WTC11 (cell line): ENCODE results near the gene OR2V1. TPM values are rescaled to one million over a fixed set of nuclear protein-coding genes. Genes with fewer than 3 reads are reported as not detected.
"Not testable (repeated sequence)": the region's sequence is repeated elsewhere in the genome, so short reads cannot be mapped to it uniquely, and the experiment has no call there.

ENCODE experiments used
- ATAC-seq: fragments of 200-7000 bp; cut with Tn5 transposase; 2 replicates; pipeline ENCODE4 v1.10.0; 2021; ENCODE audit warnings: mild to moderate bottlenecking, moderate library complexity
- CTCF ChIA-PET: fragments of 300-600 bp; sonication (Branson Sonifier 250); formaldehyde crosslinking; loops from one replicate; lab custom pipeline; 2021; ENCODE audit warnings: antibody characterized with exemption; lab: Charles Lee
- POLR2A ChIA-PET: fragments of 350-600 bp; sonication (Branson Sonifier 250); formaldehyde crosslinking; loops from one replicate; lab custom pipeline; 2021; ENCODE audit warnings: antibody characterized with exemption; lab: Charles Lee
- DNase-seq: peaks from one replicate; pipeline ENCODE4 v3.0.0; 2021; ENCODE audit warnings: low spot score
- H3K27ac Mint-ChIP-seq: 2 replicates; pipeline ENCODE4 v1.8.0; 2021; ENCODE audit warnings: mixed read lengths
- H3K27me3 Mint-ChIP-seq: 2 replicates; pipeline ENCODE4 v1.8.0; 2021; ENCODE audit warnings: low read depth, mild to moderate bottlenecking, moderate library complexity, mixed read lengths
- H3K36me3 Mint-ChIP-seq: 2 replicates; pipeline ENCODE4 v1.8.0; 2021; ENCODE audit warnings: mixed read lengths
- H3K4me1 Mint-ChIP-seq: 2 replicates; pipeline ENCODE4 v1.8.0; 2022; ENCODE audit warnings: mixed read lengths
- H3K4me3 Mint-ChIP-seq: 2 replicates; pipeline ENCODE4 v1.8.0; 2021; ENCODE audit warnings: mild to moderate bottlenecking, moderate library complexity, mixed read lengths
- H3K9me3 Mint-ChIP-seq: 2 replicates; pipeline ENCODE4 v1.8.0; 2021; ENCODE audit warnings: mixed read lengths
- ATF1 ChIP-seq: sonication (generic); formaldehyde crosslinking; IDR thresholded peaks from 2 replicates; pipeline ENCODE4 v1.8.1; 2023; ENCODE audit warnings: mild to moderate bottlenecking, moderate library complexity, missing genetic modification reagents
- EMX1 ChIP-seq: fragments of 250-450 bp; sonication (Bioruptor Pico); IDR thresholded peaks from 2 replicates; pipeline ENCODE4 v1.8.0; 2021; ENCODE audit warnings: mild to moderate bottlenecking
- GRHL2 ChIP-seq: fragments of 250-450 bp; sonication (Bioruptor Pico); IDR thresholded peaks from 2 replicates; pipeline ENCODE4 v1.8.0; 2022; ENCODE audit warnings: mild to moderate bottlenecking, moderate library complexity; ENCODE audit not compliant: insufficient replicate concordance, severe bottlenecking
- IRF2 ChIP-seq: sonication (generic); formaldehyde crosslinking; IDR thresholded peaks from 2 replicates; pipeline ENCODE4 v1.8.0; 2022; ENCODE audit warnings: low read depth, missing genetic modification reagents, borderline replicate concordance
- MYBL2 ChIP-seq: sonication (generic); formaldehyde crosslinking; IDR thresholded peaks from 2 replicates; pipeline ENCODE4 v1.8.1; 2023; ENCODE audit warnings: mild to moderate bottlenecking, moderate library complexity, missing genetic modification reagents
- SMAD3 ChIP-seq: sonication (generic); formaldehyde crosslinking; IDR thresholded peaks from 2 replicates; pipeline ENCODE4 v1.8.0; 2022; ENCODE audit warnings: missing genetic modification reagents, mild to moderate bottlenecking, borderline replicate concordance
- ZNF121 ChIP-seq: sonication (generic); formaldehyde crosslinking; IDR thresholded peaks from 2 replicates; pipeline ENCODE4 v1.8.0; 2023; ENCODE audit warnings: missing genetic modification reagents
- total RNA-seq: library from RNA; stranded (reverse); gene quantifications from 3 replicates; pipeline ENCODE4 v1.2.3, GENCODE V29; 2021
- TF ChIP-seq, protein P1 (sequence below): sonication (generic); formaldehyde crosslinking; IDR thresholded peaks from 2 replicates; pipeline ENCODE4 v1.8.0; 2022; ENCODE audit warnings: missing genetic modification reagents
- TF ChIP-seq, protein P2 (sequence below): sonication (generic); formaldehyde crosslinking; IDR thresholded peaks from 2 replicates; pipeline ENCODE4 v1.8.0; 2022; ENCODE audit warnings: mild to moderate bottlenecking, missing genetic modification reagents
- TF ChIP-seq, protein P3 (sequence below): sonication (generic); formaldehyde crosslinking; IDR thresholded peaks from 2 replicates; pipeline ENCODE4 v1.8.0; 2023; ENCODE audit warnings: mild to moderate bottlenecking, missing genetic modification reagents

OR2V1 gene
- total RNA-seq, 1 experiment from 2014 or later = not detected

DNA sequence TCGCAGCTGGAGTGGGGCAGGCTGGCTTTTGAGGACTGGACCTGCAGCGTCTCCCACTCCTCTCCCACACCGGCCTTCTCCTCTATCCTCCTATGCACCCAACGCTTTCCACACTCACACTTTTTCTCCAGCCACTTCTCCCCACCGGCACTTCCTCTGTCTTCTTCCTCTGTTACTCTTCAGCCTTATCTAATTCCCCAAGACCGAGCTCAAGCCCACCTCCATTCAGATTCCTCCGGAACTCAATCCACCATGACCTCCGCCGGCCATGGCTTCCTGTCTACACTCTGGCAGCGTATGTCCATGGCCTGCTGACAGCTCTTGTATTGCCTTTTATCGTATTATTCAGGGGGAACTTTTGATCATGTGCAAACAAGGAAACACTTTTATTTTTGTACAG lies 545 bp upstream of the OR2V1 start:
- CTCF ChIA-PET = interaction anchor here (0.6 kb wide), 1 partner anchor 271 kb away, joined by 7 read pairs; no protein-coding TSS in a partner anchor
- Mint-ChIP-seq H3K4me1 (no peaks in the 10 kb centered on the region), H3K36me3 (no peaks in the 10 kb centered on the region), H3K27ac (no peak overlapping the region), H3K27me3 (peaks cover 7% of the 10 kb centered on the region)
- no peak for DNase-seq
- no peak for TF ChIP-seq SMAD3 (CRISPR knock-in tag)
- no peak for TF ChIP-seq ZNF121 (CRISPR knock-in tag)
- no peak for TF ChIP-seq ATF1
- no peak for TF ChIP-seq GRHL2 (CRISPR knock-in tag)
- no peak for TF ChIP-seq IRF2 (CRISPR knock-in tag)
- TF ChIP-seq EMX1 (CRISPR knock-in tag) = no peak
- TF ChIP-seq, all 79 proteins: peak for 0
- POLR2A ChIA-PET = no interaction called here
- H3K9me3 Mint-ChIP-seq = no peaks in the 10 kb centered on the region
- H3K4me3 Mint-ChIP-seq = no peak overlapping the region
- no peak for ATAC-seq

DNA sequence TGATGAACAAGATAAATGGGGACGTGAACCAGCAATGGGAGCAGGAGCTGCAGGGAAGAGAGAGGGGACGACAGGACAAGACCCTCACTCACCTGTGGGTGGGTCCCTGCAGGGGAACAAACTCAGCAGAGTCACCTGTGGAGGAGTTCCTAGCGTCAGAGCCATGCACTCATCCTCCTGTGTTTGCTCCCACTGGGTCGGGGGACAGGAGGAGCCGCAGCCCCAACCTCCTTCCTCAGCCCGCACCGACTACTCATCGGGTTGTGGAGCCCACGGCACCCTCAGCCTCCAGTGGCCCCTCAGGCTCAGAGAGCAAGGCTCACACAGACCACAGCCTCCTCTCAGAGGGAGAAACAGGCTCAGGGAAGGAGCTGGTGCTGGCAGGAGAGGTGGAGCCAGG lies 888 bp downstream of the OR2V1 start:
- CTCF ChIA-PET, H3K4me1 Mint-ChIP-seq, POLR2A ChIA-PET, DNase-seq, H3K27ac Mint-ChIP-seq, H3K27me3 Mint-ChIP-seq, H3K4me3 Mint-ChIP-seq, H3K36me3 Mint-ChIP-seq, H3K9me3 Mint-ChIP-seq, ATAC-seq: not testable (repeated sequence)

DNA sequence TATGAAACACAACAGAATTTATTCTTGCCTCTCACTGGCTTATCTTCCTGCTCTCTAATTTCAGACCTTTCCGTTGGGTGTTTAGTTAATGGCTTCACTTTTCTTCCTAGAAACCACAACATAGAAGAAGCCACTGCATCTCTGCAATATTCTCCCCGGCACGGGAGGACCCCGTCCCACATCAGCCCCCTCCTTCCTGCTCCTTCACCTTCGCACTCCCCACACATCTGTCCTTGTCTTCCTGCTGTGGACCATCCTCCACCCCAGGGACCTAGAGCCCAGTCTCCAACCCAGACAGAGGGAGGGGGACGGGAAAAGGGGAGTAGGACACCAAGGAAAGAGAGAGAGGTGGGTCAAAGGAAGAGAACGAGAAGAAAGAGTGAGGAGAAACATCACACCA lies 1.4 kb downstream of the OR2V1 start:
- TF ChIP-seq, protein P1, sequence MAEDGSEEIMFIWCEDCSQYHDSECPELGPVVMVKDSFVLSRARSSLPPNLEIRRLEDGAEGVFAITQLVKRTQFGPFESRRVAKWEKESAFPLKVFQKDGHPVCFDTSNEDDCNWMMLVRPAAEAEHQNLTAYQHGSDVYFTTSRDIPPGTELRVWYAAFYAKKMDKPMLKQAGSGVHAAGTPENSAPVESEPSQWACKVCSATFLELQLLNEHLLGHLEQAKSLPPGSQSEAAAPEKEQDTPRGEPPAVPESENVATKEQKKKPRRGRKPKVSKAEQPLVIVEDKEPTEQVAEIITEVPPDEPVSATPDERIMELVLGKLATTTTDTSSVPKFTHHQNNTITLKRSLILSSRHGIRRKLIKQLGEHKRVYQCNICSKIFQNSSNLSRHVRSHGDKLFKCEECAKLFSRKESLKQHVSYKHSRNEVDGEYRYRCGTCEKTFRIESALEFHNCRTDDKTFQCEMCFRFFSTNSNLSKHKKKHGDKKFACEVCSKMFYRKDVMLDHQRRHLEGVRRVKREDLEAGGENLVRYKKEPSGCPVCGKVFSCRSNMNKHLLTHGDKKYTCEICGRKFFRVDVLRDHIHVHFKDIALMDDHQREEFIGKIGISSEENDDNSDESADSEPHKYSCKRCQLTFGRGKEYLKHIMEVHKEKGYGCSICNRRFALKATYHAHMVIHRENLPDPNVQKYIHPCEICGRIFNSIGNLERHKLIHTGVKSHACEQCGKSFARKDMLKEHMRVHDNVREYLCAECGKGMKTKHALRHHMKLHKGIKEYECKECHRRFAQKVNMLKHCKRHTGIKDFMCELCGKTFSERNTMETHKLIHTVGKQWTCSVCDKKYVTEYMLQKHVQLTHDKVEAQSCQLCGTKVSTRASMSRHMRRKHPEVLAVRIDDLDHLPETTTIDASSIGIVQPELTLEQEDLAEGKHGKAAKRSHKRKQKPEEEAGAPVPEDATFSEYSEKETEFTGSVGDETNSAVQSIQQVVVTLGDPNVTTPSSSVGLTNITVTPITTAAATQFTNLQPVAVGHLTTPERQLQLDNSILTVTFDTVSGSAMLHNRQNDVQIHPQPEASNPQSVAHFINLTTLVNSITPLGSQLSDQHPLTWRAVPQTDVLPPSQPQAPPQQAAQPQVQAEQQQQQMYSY (CRISPR knock-in tag) = no peak
- TF ChIP-seq, all 79 proteins: peak for 0
- Mint-ChIP-seq H3K27ac (no peak overlapping the region), H3K4me3 (no peak overlapping the region), H3K36me3 (no peaks in the 10 kb centered on the region), H3K4me1 (no peaks in the 10 kb centered on the region), H3K9me3 (peaks cover 7% of the 10 kb centered on the region; the same call in 1 of the 2 replicates), H3K27me3 (peaks cover 11% of the 10 kb centered on the region)
- DNase-seq (no peak), ATAC-seq (no peak)
- ChIA-PET POLR2A (no interaction called here), CTCF (interaction anchor here (1.1 kb wide), 1 partner anchor 8 kb away, joined by 4 read pairs; no protein-coding TSS in a partner anchor)

DNA sequence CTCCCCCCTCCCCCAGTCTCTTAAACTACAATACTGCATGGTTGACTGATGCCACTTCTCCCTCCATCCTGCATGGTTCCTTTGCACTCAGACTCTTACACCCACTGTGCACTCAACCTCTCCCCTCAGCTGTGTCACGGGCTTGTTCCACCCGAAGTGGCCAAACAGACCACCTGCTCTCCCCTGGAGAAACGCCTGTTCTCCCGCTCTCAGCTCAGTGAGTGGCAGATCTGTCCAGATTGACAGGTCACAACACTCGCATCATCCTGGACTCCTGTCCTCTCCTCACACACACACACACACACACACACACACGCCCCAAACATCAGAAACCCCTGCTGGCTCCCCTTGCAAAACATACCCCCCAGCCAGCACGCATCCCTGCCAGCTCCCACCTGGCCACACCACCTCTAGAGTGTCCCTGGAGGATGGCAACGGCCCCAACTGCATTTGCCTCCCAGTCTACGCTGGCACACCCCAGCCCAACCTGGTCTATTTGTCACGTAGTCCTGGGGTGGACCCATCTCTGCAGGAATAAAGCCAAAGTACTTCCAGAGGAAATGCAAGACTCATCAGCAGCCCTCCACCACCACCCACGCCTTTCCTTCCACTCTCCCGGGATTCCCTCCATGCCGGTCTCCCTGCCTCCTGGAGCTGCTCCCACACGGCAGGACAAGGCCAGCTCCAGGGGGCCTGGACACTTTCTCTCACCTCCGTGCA lies 2.9 kb downstream of the OR2V1 start:
- no peaks in the 10 kb centered on the region for H3K4me1 Mint-ChIP-seq
- peaks cover 12% of the 10 kb centered on the region for H3K27me3 Mint-ChIP-seq
- ChIA-PET POLR2A (no interaction called here), CTCF (no interaction called here)
- H3K9me3 Mint-ChIP-seq = peaks cover 11% of the 10 kb centered on the region; the same call in 1 of the 2 replicates
- DNase-seq (no peak), ATAC-seq (no peak)
- H3K27ac Mint-ChIP-seq = no peak overlapping the region
- no peak overlapping the region for H3K4me3 Mint-ChIP-seq
- no peaks in the 10 kb centered on the region for H3K36me3 Mint-ChIP-seq
- TF ChIP-seq, protein P2, sequence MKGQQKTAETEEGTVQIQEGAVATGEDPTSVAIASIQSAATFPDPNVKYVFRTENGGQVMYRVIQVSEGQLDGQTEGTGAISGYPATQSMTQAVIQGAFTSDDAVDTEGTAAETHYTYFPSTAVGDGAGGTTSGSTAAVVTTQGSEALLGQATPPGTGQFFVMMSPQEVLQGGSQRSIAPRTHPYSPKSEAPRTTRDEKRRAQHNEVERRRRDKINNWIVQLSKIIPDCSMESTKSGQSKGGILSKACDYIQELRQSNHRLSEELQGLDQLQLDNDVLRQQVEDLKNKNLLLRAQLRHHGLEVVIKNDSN (CRISPR knock-in tag) = no peak
- no peak for TF ChIP-seq MYBL2 (CRISPR knock-in tag)
- TF ChIP-seq, protein P3, sequence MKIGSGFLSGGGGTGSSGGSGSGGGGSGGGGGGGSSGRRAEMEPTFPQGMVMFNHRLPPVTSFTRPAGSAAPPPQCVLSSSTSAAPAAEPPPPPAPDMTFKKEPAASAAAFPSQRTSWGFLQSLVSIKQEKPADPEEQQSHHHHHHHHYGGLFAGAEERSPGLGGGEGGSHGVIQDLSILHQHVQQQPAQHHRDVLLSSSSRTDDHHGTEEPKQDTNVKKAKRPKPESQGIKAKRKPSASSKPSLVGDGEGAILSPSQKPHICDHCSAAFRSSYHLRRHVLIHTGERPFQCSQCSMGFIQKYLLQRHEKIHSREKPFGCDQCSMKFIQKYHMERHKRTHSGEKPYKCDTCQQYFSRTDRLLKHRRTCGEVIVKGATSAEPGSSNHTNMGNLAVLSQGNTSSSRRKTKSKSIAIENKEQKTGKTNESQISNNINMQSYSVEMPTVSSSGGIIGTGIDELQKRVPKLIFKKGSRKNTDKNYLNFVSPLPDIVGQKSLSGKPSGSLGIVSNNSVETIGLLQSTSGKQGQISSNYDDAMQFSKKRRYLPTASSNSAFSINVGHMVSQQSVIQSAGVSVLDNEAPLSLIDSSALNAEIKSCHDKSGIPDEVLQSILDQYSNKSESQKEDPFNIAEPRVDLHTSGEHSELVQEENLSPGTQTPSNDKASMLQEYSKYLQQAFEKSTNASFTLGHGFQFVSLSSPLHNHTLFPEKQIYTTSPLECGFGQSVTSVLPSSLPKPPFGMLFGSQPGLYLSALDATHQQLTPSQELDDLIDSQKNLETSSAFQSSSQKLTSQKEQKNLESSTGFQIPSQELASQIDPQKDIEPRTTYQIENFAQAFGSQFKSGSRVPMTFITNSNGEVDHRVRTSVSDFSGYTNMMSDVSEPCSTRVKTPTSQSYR (CRISPR knock-in tag) = no peak
- TF ChIP-seq, protein P1 (CRISPR knock-in tag) = no peak
